IPS DF 19.7 (cell line): Measurements from ENCODE around the gene CYP2J2.
"Not testable (repeated sequence)": the region's sequence is repeated elsewhere in the genome, so short reads cannot be mapped to it uniquely, and the experiment has no call there.

Experiments used
- DNase-seq: peaks from one replicate; pipeline ENCODE4 v3.0.0-alpha.2; 2013; ENCODE audit warnings: low read depth, low spot score

The CYP2J2 gene

GRCh38 chr1:59926381-59927123 lies at the start of gene CYP2J2:
TSS of gene CYP2J2 (minus strand) at chr1:59926773. CDS start at chr1:59926746, 27 bp downstream.
- no peak for DNase-seq

GRCh38 chr1:59973719-59974118 lies 47.1 kb upstream of the CYP2J2 start:
- DNase-seq: no peak

GRCh38 chr1:59972216-59972927 lies 45.8 kb upstream of the CYP2J2 start:
- DNase-seq: no peak

- no peak for DNase-seq
Measured at GRCh38 chr1:59971464-59971911, 44.9 kb upstream of the CYP2J2 start.

GRCh38 chr1:59969542-59970175 lies 43.1 kb upstream of the CYP2J2 start:
- not testable (repeated sequence) for DNase-seq

- DNase-seq: not testable (repeated sequence)
Measured at GRCh38 chr1:59968746-59969145, 42.2 kb upstream of the CYP2J2 start.

- no peak for DNase-seq
Measured at GRCh38 chr1:59967780-59968179, 41.2 kb upstream of the CYP2J2 start.

- DNase-seq: no peak
Measured at GRCh38 chr1:59967141-59967697, 40.6 kb upstream of the CYP2J2 start.

GRCh38 chr1:59952065-59952464 lies 25.5 kb upstream of the CYP2J2 start:
- no peak for DNase-seq

- no peak for DNase-seq
Measured at GRCh38 chr1:59949648-59950047, 23.1 kb upstream of the CYP2J2 start.

- no peak for DNase-seq
Measured at GRCh38 chr1:59948990-59949389, 22.4 kb upstream of the CYP2J2 start.

- DNase-seq: peak; percentile 30
Measured at GRCh38 chr1:59947047-59947938, 20.7 kb upstream of the CYP2J2 start.

GRCh38 chr1:59945790-59946189 lies 19.2 kb upstream of the CYP2J2 start:
- no peak for DNase-seq

GRCh38 chr1:59939393-59939792 lies 12.8 kb upstream of the CYP2J2 start:
- DNase-seq: no peak

GRCh38 chr1:59937636-59938210 lies 11.2 kb upstream of the CYP2J2 start:
- DNase-seq: no peak

- DNase-seq: no peak
Measured at GRCh38 chr1:59936358-59936821, 9.8 kb upstream of the CYP2J2 start.

- no peak for DNase-seq
Measured at GRCh38 chr1:59928996-59929395, 2.4 kb upstream of the CYP2J2 start.

GRCh38 chr1:59927213-59927612 lies 640 bp upstream of the CYP2J2 start:
- DNase-seq: no peak

GRCh38 chr1:59924653-59925052 lies 1.9 kb downstream of the CYP2J2 start:
- no peak for DNase-seq

GRCh38 chr1:59921258-59921899 lies 5.2 kb downstream of the CYP2J2 start:
- not testable (repeated sequence) for DNase-seq
